ENCODE data around the gene ADA. TPM values are rescaled to one million over a fixed set of nuclear protein-coding genes. Genes with fewer than 3 reads are reported as not detected.

The ADA gene
- total RNA-seq, 1 donor from 2014 or later = 12.6 TPM

GRCh38 chr20:44666066-44666465, 14.6 kb upstream of the ADA start:
- no peak for TF ChIP-seq CTCF (IDR thresholded peaks at IDR 0.05; ENCODE audit: insufficient read depth, low read length, severe bottlenecking)
- FAIRE-seq (no peak), DNase-seq (ENCODE audit: low read depth) (no peak)
- Histone ChIP-seq H3K4me3 (ENCODE audit: low read depth, low read length) (no peak overlapping the region), H3K27me3 (ENCODE audit: control insufficient read depth, insufficient read depth, low read length) (no peaks in the 10 kb centered on the region), H3K36me3 (ENCODE audit: control insufficient read depth, insufficient read depth, low read length) (no peaks in the 10 kb centered on the region)

- no peak for TF ChIP-seq CTCF (IDR thresholded peaks at IDR 0.05; ENCODE audit: insufficient read depth, low read length, severe bottlenecking)
These were observed 12.6 kb upstream of the ADA start for GRCh38 chr20:44664131-44664530.

GRCh38 chr20:44662261-44662660, 10.8 kb upstream of the ADA start:
- H3K4me3 ChIP-seq (ENCODE audit: low read depth, low read length) = no peak overlapping the region
- no peaks in the 10 kb centered on the region for H3K36me3 ChIP-seq (ENCODE audit: control insufficient read depth, insufficient read depth, low read length)
- no peak for FAIRE-seq
- no peaks in the 10 kb centered on the region for H3K27me3 ChIP-seq (ENCODE audit: control insufficient read depth, insufficient read depth, low read length)
- no peak for DNase-seq (ENCODE audit: low read depth)
- TF ChIP-seq CTCF (IDR thresholded peaks at IDR 0.05; ENCODE audit: insufficient read depth, low read length, severe bottlenecking) = no peak

More at GRCh38 chr20:44664131-44664530, 12.6 kb upstream of the ADA start:
- Histone ChIP-seq H3K27me3 (ENCODE audit: control insufficient read depth, insufficient read depth, low read length) (no peaks in the 10 kb centered on the region), H3K4me3 (ENCODE audit: low read depth, low read length) (no peak overlapping the region), H3K36me3 (ENCODE audit: control insufficient read depth, insufficient read depth, low read length) (no peaks in the 10 kb centered on the region)
- DNase-seq (ENCODE audit: low read depth) (no peak), FAIRE-seq (no peak)

- no peak overlapping the region for H3K4me3 ChIP-seq (ENCODE audit: low read depth, low read length)
- FAIRE-seq (no peak), DNase-seq (ENCODE audit: low read depth) (peak; percentile 40)
- no peaks in the 10 kb centered on the region for H3K27me3 ChIP-seq (ENCODE audit: control insufficient read depth, insufficient read depth, low read length)
- TF ChIP-seq CTCF (IDR thresholded peaks at IDR 0.05; ENCODE audit: insufficient read depth, low read length, severe bottlenecking) = no peak
- H3K36me3 ChIP-seq (ENCODE audit: control insufficient read depth, insufficient read depth, low read length) = no peaks in the 10 kb centered on the region
These were observed 9.1 kb upstream of the ADA start for GRCh38 chr20:44660581-44660980.

GRCh38 chr20:44659931-44660330, 8.4 kb upstream of the ADA start:
- H3K27me3 ChIP-seq (ENCODE audit: control insufficient read depth, insufficient read depth, low read length) = no peaks in the 10 kb centered on the region
- no peaks in the 10 kb centered on the region for H3K36me3 ChIP-seq (ENCODE audit: control insufficient read depth, insufficient read depth, low read length)
- FAIRE-seq (no peak), DNase-seq (ENCODE audit: low read depth) (peak; percentile 50)
- TF ChIP-seq CTCF (IDR thresholded peaks at IDR 0.05; ENCODE audit: insufficient read depth, low read length, severe bottlenecking) = no peak
- H3K4me3 ChIP-seq (ENCODE audit: low read depth, low read length) = no peak overlapping the region

GRCh38 chr20:44658810-44659209, 7.3 kb upstream of the ADA start:
- no peak for TF ChIP-seq CTCF (IDR thresholded peaks at IDR 0.05; ENCODE audit: insufficient read depth, low read length, severe bottlenecking)
- DNase-seq (ENCODE audit: low read depth) (no peak), FAIRE-seq (no peak)
- H3K27me3 ChIP-seq (ENCODE audit: control insufficient read depth, insufficient read depth, low read length) = no peaks in the 10 kb centered on the region
- no peak overlapping the region for H3K4me3 ChIP-seq (ENCODE audit: low read depth, low read length)
- no peaks in the 10 kb centered on the region for H3K36me3 ChIP-seq (ENCODE audit: control insufficient read depth, insufficient read depth, low read length)

Measured in bronchial epithelial cell (primary cell).